ENCODE data around the gene RASSF8. TPM values are rescaled to one million over a fixed set of nuclear protein-coding genes. Genes with fewer than 3 reads are reported as not detected.

RASSF8 gene
- total RNA-seq, 1 experiment from 2014 or later = 51.2 TPM

DNA sequence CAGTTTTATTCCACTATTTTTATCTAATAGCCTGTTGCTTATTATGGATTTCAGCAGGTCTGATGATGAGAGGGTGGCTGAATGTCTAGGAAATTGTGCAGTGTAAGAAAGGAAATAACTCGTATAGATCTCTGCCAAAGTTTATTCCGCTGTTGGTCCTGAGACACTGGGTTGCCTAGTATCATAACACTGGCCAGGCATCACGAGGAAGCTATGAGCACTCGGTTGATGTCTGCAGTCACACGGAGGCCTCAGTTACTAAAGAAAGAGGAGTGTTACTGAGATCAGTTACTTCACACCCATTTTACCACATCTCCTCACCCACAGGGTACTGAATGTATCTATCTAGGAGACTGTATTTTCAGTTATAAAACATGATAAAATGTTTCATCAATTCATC lies 144.5 kb downstream of the RASSF8 start:
- POLR2A ChIA-PET (ENCODE audit: unreplicated experiment) = no interaction called here

DNA sequence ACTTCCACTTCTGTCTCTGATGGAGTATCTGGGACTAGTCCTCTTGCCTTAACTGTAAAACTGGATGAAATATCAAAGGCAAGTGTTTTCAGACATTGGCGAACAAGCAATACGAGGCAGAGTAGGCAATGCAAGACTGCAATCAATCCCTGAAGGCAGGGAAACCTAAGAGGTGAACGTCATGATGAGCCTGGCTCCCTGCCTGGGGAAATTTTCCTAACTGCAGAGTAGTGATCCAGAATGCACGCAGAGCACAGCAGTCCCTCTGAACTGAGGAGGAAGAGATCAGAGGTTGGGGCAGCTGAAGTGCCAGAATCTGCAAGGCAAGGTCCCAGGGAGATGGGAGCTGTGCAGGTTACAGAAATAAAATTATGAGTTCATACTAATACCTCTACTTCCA lies 147.9 kb downstream of the RASSF8 start:
- Histone ChIP-seq H3K9ac (ENCODE audit: low read length) (no peak overlapping the region), H3K79me2 (ENCODE audit: low read length) (no peaks in the 10 kb centered on the region), H3K27me3 (ENCODE audit: low read length) (no peaks in the 10 kb centered on the region), H3K36me3 (ENCODE audit: low read depth, low read length) (no peaks in the 10 kb centered on the region), H3K4me3 (ENCODE audit: low read length) (no peak overlapping the region), H3F3A (ENCODE audit: low read length, unreplicated experiment) (no peaks in the 10 kb centered on the region), H3K9me3 (ENCODE audit: low read length) (no peaks in the 10 kb centered on the region), H3K27ac (ENCODE audit: low read length) (no peak overlapping the region), H4K20me1 (ENCODE audit: low read length) (no peaks in the 10 kb centered on the region), H3K4me1 (ENCODE audit: insufficient read depth, low read length) (peaks cover 9% of the 10 kb centered on the region), H3K4me2 (ENCODE audit: low read length) (no peak overlapping the region), H3K9me2 (replicated peaks; ENCODE audit: low read length) (no peaks in the 10 kb centered on the region), H2AFZ (ENCODE audit: low read length) (no peak overlapping the region)
- ChIA-PET POLR2A (ENCODE audit: unreplicated experiment) (no interaction called here), CTCF (no interaction called here)
- no peak for ATAC-seq
- no peak for DNase-seq
- intact Hi-C loops (cut with micrococcal nuclease) = no loop called here
- BruUV-seq (replicated peaks) = no TSS peak
- TF ChIP-seq EZH2phosphoT487 (IDR thresholded peaks at IDR 0.05; ENCODE audit: borderline replicate concordance, low read length) = no peak
- TF ChIP-seq, protein P1, sequence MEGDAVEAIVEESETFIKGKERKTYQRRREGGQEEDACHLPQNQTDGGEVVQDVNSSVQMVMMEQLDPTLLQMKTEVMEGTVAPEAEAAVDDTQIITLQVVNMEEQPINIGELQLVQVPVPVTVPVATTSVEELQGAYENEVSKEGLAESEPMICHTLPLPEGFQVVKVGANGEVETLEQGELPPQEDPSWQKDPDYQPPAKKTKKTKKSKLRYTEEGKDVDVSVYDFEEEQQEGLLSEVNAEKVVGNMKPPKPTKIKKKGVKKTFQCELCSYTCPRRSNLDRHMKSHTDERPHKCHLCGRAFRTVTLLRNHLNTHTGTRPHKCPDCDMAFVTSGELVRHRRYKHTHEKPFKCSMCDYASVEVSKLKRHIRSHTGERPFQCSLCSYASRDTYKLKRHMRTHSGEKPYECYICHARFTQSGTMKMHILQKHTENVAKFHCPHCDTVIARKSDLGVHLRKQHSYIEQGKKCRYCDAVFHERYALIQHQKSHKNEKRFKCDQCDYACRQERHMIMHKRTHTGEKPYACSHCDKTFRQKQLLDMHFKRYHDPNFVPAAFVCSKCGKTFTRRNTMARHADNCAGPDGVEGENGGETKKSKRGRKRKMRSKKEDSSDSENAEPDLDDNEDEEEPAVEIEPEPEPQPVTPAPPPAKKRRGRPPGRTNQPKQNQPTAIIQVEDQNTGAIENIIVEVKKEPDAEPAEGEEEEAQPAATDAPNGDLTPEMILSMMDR (conservative IDR thresholded peaks at IDR 0.05; ENCODE audit: low read depth, low read length) = no peak
- no peak for TF ChIP-seq EZH2 (IDR thresholded peaks at IDR 0.05; ENCODE audit: low read length, unreplicated experiment)

More for the DNA sequence above, 144.5 kb downstream of the RASSF8 start:
- H3K79me2 ChIP-seq (ENCODE audit: low read length) = no peaks in the 10 kb centered on the region
- H3K4me1 ChIP-seq (ENCODE audit: insufficient read depth, low read length) = peaks cover 28% of the 10 kb centered on the region
- no peak for TF ChIP-seq EZH2phosphoT487 (IDR thresholded peaks at IDR 0.05; ENCODE audit: borderline replicate concordance, low read length)
- TF ChIP-seq, protein P1 (conservative IDR thresholded peaks at IDR 0.05; ENCODE audit: low read depth, low read length) = no peak
- H3K36me3 ChIP-seq (ENCODE audit: low read depth, low read length) = no peaks in the 10 kb centered on the region
- no peaks in the 10 kb centered on the region for H3F3A ChIP-seq (ENCODE audit: low read length, unreplicated experiment)
- H3K4me3 ChIP-seq (ENCODE audit: low read length) = no peak overlapping the region
- no peak overlapping the region for H3K4me2 ChIP-seq (ENCODE audit: low read length)
- BruUV-seq (replicated peaks) = no TSS peak
- H3K9me3 ChIP-seq (ENCODE audit: low read length) = no peaks in the 10 kb centered on the region
- H3K9ac ChIP-seq (ENCODE audit: low read length) = no peak overlapping the region
- no peaks in the 10 kb centered on the region for H3K27me3 ChIP-seq (ENCODE audit: low read length)
- intact Hi-C loops (cut with micrococcal nuclease) = no loop called here
- no peak overlapping the region for H2AFZ ChIP-seq (ENCODE audit: low read length)
- no peaks in the 10 kb centered on the region for H3K9me2 ChIP-seq (replicated peaks; ENCODE audit: low read length)
- CTCF ChIA-PET = interaction anchor here (0.5 kb wide), 1 partner anchor 1895 kb away, joined by 3 read pairs; no protein-coding TSS in a partner anchor
- H4K20me1 ChIP-seq (ENCODE audit: low read length) = no peaks in the 10 kb centered on the region
- ATAC-seq (no peak), DNase-seq (no peak)
- H3K27ac ChIP-seq (ENCODE audit: low read length) = no peak overlapping the region

DNA sequence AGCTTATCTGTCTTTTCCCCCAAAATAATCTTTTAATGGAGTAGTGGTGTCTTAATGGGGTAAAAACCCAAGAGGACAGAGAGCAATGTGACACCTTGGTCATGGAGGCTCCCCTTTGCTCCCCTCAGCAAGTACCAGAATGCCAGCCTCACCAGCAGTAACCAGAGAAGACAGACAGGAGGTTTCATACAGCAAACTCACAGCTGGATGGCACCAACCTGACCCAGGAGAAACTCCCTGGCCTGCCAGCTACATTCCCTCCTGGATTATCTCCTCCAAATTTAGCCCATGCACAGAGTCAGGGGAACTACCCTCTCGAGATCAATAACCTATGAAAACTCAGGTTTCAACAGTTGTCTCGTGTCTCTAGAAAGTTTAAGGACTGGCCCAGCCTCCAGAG lies 150.4 kb downstream of the RASSF8 start:
- no TSS peak for BruUV-seq (replicated peaks)
- Histone ChIP-seq H3K27ac (ENCODE audit: low read length) (no peak overlapping the region), H3K9me2 (replicated peaks; ENCODE audit: low read length) (no peaks in the 10 kb centered on the region), H3F3A (ENCODE audit: low read length, unreplicated experiment) (no peaks in the 10 kb centered on the region), H3K9ac (ENCODE audit: low read length) (no peak overlapping the region), H3K36me3 (ENCODE audit: low read depth, low read length) (no peaks in the 10 kb centered on the region), H2AFZ (ENCODE audit: low read length) (no peak overlapping the region), H3K4me3 (ENCODE audit: low read length) (no peak overlapping the region), H3K9me3 (ENCODE audit: low read length) (no peaks in the 10 kb centered on the region), H3K4me1 (ENCODE audit: insufficient read depth, low read length) (peaks cover 19% of the 10 kb centered on the region), H3K79me2 (ENCODE audit: low read length) (no peaks in the 10 kb centered on the region), H3K27me3 (ENCODE audit: low read length) (no peaks in the 10 kb centered on the region), H4K20me1 (ENCODE audit: low read length) (no peaks in the 10 kb centered on the region), H3K4me2 (ENCODE audit: low read length) (no peak overlapping the region)
- ChIA-PET CTCF (no interaction called here), POLR2A (ENCODE audit: unreplicated experiment) (no interaction called here)
- ATAC-seq (no peak), DNase-seq (no peak)
- intact Hi-C loops (cut with micrococcal nuclease) = no loop called here
- TF ChIP-seq EZH2 (IDR thresholded peaks at IDR 0.05; ENCODE audit: low read length, unreplicated experiment) = no peak
- no peak for TF ChIP-seq EZH2phosphoT487 (IDR thresholded peaks at IDR 0.05; ENCODE audit: borderline replicate concordance, low read length)
- TF ChIP-seq, protein P1 (conservative IDR thresholded peaks at IDR 0.05; ENCODE audit: low read depth, low read length) = no peak
